ENCODE data around the gene SPATA20.

DNA sequence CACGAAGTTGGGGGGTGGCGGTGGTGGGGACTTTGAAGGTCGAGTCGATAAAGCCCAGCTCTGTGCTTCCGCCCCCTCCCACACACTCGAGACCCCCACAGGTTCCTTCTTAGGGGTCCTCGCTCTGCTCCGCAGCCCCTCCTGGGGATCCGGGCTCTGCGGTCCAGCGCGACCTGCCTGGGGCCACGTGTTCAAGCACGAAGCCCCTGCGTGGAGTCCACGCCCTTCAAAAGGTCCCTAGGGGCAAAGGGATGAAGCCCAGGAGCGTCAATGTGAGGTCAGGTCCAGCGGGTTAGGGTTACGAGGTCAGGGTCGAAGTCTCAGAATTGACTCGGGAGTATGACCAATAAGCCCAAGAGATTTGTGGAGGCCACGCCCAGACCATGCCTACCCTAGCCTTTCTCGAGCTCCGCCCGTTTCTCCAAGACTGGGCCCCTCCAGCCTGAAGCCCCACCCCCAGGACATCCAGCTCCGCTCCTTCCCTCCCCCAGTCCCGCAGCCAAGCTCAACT lies 12.8 kb downstream of the SPATA20 start:
- TF ChIP-seq, protein P1, sequence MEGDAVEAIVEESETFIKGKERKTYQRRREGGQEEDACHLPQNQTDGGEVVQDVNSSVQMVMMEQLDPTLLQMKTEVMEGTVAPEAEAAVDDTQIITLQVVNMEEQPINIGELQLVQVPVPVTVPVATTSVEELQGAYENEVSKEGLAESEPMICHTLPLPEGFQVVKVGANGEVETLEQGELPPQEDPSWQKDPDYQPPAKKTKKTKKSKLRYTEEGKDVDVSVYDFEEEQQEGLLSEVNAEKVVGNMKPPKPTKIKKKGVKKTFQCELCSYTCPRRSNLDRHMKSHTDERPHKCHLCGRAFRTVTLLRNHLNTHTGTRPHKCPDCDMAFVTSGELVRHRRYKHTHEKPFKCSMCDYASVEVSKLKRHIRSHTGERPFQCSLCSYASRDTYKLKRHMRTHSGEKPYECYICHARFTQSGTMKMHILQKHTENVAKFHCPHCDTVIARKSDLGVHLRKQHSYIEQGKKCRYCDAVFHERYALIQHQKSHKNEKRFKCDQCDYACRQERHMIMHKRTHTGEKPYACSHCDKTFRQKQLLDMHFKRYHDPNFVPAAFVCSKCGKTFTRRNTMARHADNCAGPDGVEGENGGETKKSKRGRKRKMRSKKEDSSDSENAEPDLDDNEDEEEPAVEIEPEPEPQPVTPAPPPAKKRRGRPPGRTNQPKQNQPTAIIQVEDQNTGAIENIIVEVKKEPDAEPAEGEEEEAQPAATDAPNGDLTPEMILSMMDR (IDR thresholded peaks at IDR 0.05 in 4 of 5, conservative IDR thresholded peaks at IDR 0.05 in 1 of 5) = no peak
- TF ChIP-seq POLR2A (IDR thresholded peaks at IDR 0.05) = no peak
